Gastroesophageal sphincter (tissue), 4 donors: ENCODE results near the gene B4GALT1. TPM values are rescaled to one million over a fixed set of nuclear protein-coding genes. Genes with fewer than 3 reads are reported as not detected.
"Not testable (repeated sequence)": the region's sequence is repeated elsewhere in the genome, so short reads cannot be mapped to it uniquely, and the experiment has no call there.

Source experiments
- ATAC-seq: fragments of 150-250 bp; one replicate; pipeline ENCODE4 v1.9.1; 2016; ENCODE audit warnings: mild to moderate bottlenecking, moderate library complexity
- H3K27ac ChIP-seq, 4 donors: fragments of 200-600 bp; sonication (generic) in 3 of 4; 1 replicate in 3 of 4; 2 replicates in 1 of 4; pipeline ENCODE4 v1.5.1; 2016 to 2019
- H3K27me3 ChIP-seq: fragments of 200-600 bp; sonication (generic); one replicate; pipeline ENCODE4 v1.5.1; 2019
- H3K36me3 ChIP-seq, 2 donors: fragments of 200-600 bp; sonication (generic); one replicate each; pipeline ENCODE4 v1.5.1; 2019; ENCODE audit warnings: control low read depth in 1 of 2
- H3K4me1 ChIP-seq, 3 donors: fragments of 200-600 bp; sonication (generic); 1 replicate in 2 of 3; 2 replicates in 1 of 3; pipeline ENCODE4 v1.5.1; 2016 to 2019; ENCODE audit warnings: control low read depth in 2 of 3
- H3K4me3 ChIP-seq, 2 donors: fragments of 200-600 bp; sonication (generic); one replicate each; pipeline ENCODE4 v1.5.1; 2019; ENCODE audit warnings: mild to moderate bottlenecking in 1 of 2, moderate library complexity in 1 of 2
- H3K9me3 ChIP-seq, 3 donors: fragments of 200-600 bp; sonication (generic); one replicate each; pipeline ENCODE4 v1.5.1; 2017 to 2019; ENCODE audit warnings: control low read depth in 2 of 3
- CTCF ChIP-seq, 4 experiments: fragments of 200-600 bp in 2 of 4; fragments of 450-650 bp in 2 of 4; sonication (generic) in 1 of 4; IDR thresholded peaks; one replicate each; pipeline ENCODE4 v1.5.1; 2017 to 2019; ENCODE audit warnings: antibody characterized with exemption in 4 of 4, mild to moderate bottlenecking in 2 of 4, moderate library complexity in 2 of 4
- EP300 ChIP-seq: sonication (generic); formaldehyde crosslinking; IDR thresholded peaks from one replicate; pipeline ENCODE4 v1.6.1; 2017; ENCODE audit warnings: antibody characterized with exemption, mild to moderate bottlenecking
- POLR2A ChIP-seq, 2 donors: fragments of 450-650 bp; IDR thresholded peaks; one replicate each; pipeline ENCODE4 v1.6.1; 2017; ENCODE audit warnings: antibody characterized with exemption in 2 of 2, mild to moderate bottlenecking in 2 of 2, moderate library complexity in 1 of 2
- POLR2AphosphoS5 ChIP-seq: sonication (generic); formaldehyde crosslinking; IDR thresholded peaks from one replicate; pipeline ENCODE4 v1.6.1; 2017; ENCODE audit warnings: antibody characterized with exemption
- WGBS, 2 donors: methylation state at CpG; one replicate each; pipeline ENCODE4 v1.1.5; 2018; ENCODE audit warnings: low coverage in 1 of 2; 5-methylcytosine and 5-hydroxymethylcytosine counted together
- total RNA-seq, 4 donors: library from RNA; depleted of rRNA; stranded (reverse); fragments of >200 nt; gene quantifications; one replicate each; pipeline ENCODE4 v1.1.0, GENCODE V29; 2016

The B4GALT1 gene
- total RNA-seq, 4 donors from 2014 or later, result 22.9 to 43.3 (median 31.0) TPM

GRCh38 chr9:33097192-33097591, 69.9 kb downstream of the B4GALT1 start:
- TF ChIP-seq POLR2AphosphoS5, result no peak
- no peak for TF ChIP-seq POLR2A (IDR thresholded peaks at IDR 0.05)
- no peak for TF ChIP-seq CTCF (IDR thresholded peaks at IDR 0.05)
- no peak for TF ChIP-seq EP300
- no peaks in the 10 kb centered on the region for H3K9me3 ChIP-seq
- H3K27ac ChIP-seq, result no peak overlapping the region
- 70 to 89% methylated on average over 3 of the region's 3 CpGs for WGBS, 2 donors
- no peaks in the 10 kb centered on the region for H3K36me3 ChIP-seq
- H3K4me3 ChIP-seq, result no peak overlapping the region
- H3K4me1 ChIP-seq, result no peaks in the 10 kb centered on the region
- no peaks in the 10 kb centered on the region for H3K27me3 ChIP-seq
- no peak for ATAC-seq

- TF ChIP-seq POLR2AphosphoS5 (no peak), POLR2A (IDR thresholded peaks at IDR 0.05) (no peak), CTCF (IDR thresholded peaks at IDR 0.05) (no peak), EP300 (no peak)
Observed at GRCh38 chr9:33092634-33093033, 74.5 kb downstream of the B4GALT1 start.

GRCh38 chr9:33085672-33086071, 81.5 kb downstream of the B4GALT1 start:
- not testable (repeated sequence) for H3K4me3 ChIP-seq, ATAC-seq, H3K27ac ChIP-seq, H3K36me3 ChIP-seq, H3K27me3 ChIP-seq, H3K9me3 ChIP-seq
- 67% methylated on average over 1 of the region's 9 CpGs; no CpG with 5 or more reads in 1 of the 2 donors for WGBS, 2 donors
- peaks cover 0 to 17% (median 0%) of the 10 kb centered on the region in 3 donors for H3K4me1 ChIP-seq

More at GRCh38 chr9:33092634-33093033, 74.5 kb downstream of the B4GALT1 start:
- WGBS, 2 donors, result 60 to 63% methylated on average over 3 to 5 of the region's 5 CpGs
- Histone ChIP-seq H3K36me3 (no peaks in the 10 kb centered on the region), H3K27me3 (no peaks in the 10 kb centered on the region), H3K9me3 (no peaks in the 10 kb centered on the region), H3K4me1 (no peaks in the 10 kb centered on the region), H3K4me3 (no peak overlapping the region), H3K27ac (no peak overlapping the region)
- no peak for ATAC-seq

GRCh38 chr9:33082538-33083326, 84.4 kb downstream of the B4GALT1 start:
- H3K27ac ChIP-seq, result no peak overlapping the region
- ATAC-seq, result peak; percentile 41
- H3K9me3 ChIP-seq, result peaks cover 0 to 5% (median 0%) of the 10 kb centered on the region in 3 donors
- no peak for TF ChIP-seq CTCF (IDR thresholded peaks at IDR 0.05)
- TF ChIP-seq POLR2AphosphoS5, result no peak
- no peak for TF ChIP-seq POLR2A (IDR thresholded peaks at IDR 0.05)
- no peak for TF ChIP-seq EP300
- no peaks in the 10 kb centered on the region for H3K36me3 ChIP-seq
- no peaks in the 10 kb centered on the region for H3K27me3 ChIP-seq
- 56 to 66% methylated on average over 7 to 8 of the region's 8 CpGs for WGBS, 2 donors
- peaks cover 0 to 17% (median 0%) of the 10 kb centered on the region in 3 donors for H3K4me1 ChIP-seq
- H3K4me3 ChIP-seq, result no peak overlapping the region

- H3K4me3 ChIP-seq, result no peak overlapping the region
- ATAC-seq, result no peak
- no peaks in the 10 kb centered on the region for H3K27me3 ChIP-seq
- H3K4me1 ChIP-seq, result peaks cover 0 to 17% (median 0%) of the 10 kb centered on the region in 3 donors
- 82 to 100% methylated on average over 1 to 3 of the region's 5 CpGs for WGBS, 2 donors
- TF ChIP-seq EP300 (no peak), POLR2AphosphoS5 (no peak), CTCF (IDR thresholded peaks at IDR 0.05) (no peak), POLR2A (IDR thresholded peaks at IDR 0.05) (no peak)
- peaks cover 0 to 5% (median 0%) of the 10 kb centered on the region in 3 donors for H3K9me3 ChIP-seq
- no peaks in the 10 kb centered on the region for H3K36me3 ChIP-seq
- no peak overlapping the region for H3K27ac ChIP-seq
Observed at GRCh38 chr9:33082128-33082527, 85.0 kb downstream of the B4GALT1 start.
